C4-2B (cell line): ENCODE data around the gene ARVCF.

Source experiments
- CTCF ChIP-seq: fragments of 450-650 bp; conservative IDR thresholded peaks from 2 replicates; pipeline ENCODE4 v1.5.1; 2017; ENCODE audit warnings: mild to moderate bottlenecking
- ZFX ChIP-seq: fragments of 450-650 bp; IDR thresholded peaks from 2 replicates; pipeline ENCODE4 v1.6.1; 2017

GRCh38 chr22:19930551-19931486, 85.8 kb downstream of the ARVCF start:
- TF ChIP-seq CTCF (no peak), ZFX (no peak)
